SU-DHL-6 (cell line): Measurements from ENCODE around the gene TEX264.

Source experiments
- H2AFZ ChIP-seq: fragments of 200-600 bp; sonication (generic); 2 replicates; pipeline ENCODE4 v1.6.1; 2014; ENCODE audit warnings: low read depth, mild to moderate bottlenecking, moderate library complexity, mixed read lengths, antibody characterized with exemption, low read length; ENCODE audit not compliant: severe bottlenecking
- H3F3A ChIP-seq: fragments of 200-600 bp; shearing (Covaris generic); 2 replicates; pipeline ENCODE4 v1.6.0; 2016; ENCODE audit warnings: antibody characterized with exemption, mild to moderate bottlenecking; ENCODE audit not compliant: insufficient read depth
- H3K27ac ChIP-seq: fragments of 200-600 bp; sonication (generic); 2 replicates; pipeline ENCODE4 v1.5.1; 2016; ENCODE audit warnings: low read depth, mild to moderate bottlenecking, low read length, moderate library complexity, mixed read lengths
- H3K27me3 ChIP-seq: fragments of 200-600 bp; sonication (generic), shearing (Covaris generic); 2 replicates; pipeline ENCODE4 v1.6.0; 2014; ENCODE audit warnings: mild to moderate bottlenecking, low read length
- H3K36me3 ChIP-seq: fragments of 200-600 bp; sonication (generic); 2 replicates; pipeline ENCODE4 v1.6.1; 2014; ENCODE audit warnings: mild to moderate bottlenecking, low read length, mixed read lengths
- H3K4me2 ChIP-seq: fragments of 300-600, 200-600 bp; shearing (Covaris generic), sonication (generic); 2 replicates; pipeline ENCODE4 v1.6.0; 2014; ENCODE audit warnings: low read length, low read depth, mild to moderate bottlenecking; ENCODE audit not compliant: poor library complexity, severe bottlenecking
- H3K4me3 ChIP-seq: fragments of 200-600 bp; sonication (generic); 2 replicates; pipeline ENCODE4 v1.5.1; 2014; ENCODE audit warnings: antibody characterized with exemption, low read length, mild to moderate bottlenecking, mixed read lengths; ENCODE audit not compliant: insufficient read depth, poor library complexity, severe bottlenecking
- H3K79me2 ChIP-seq: fragments of 200-600 bp; sonication (generic); 2 replicates; pipeline ENCODE4 v1.6.1; 2014; ENCODE audit warnings: mild to moderate bottlenecking, low read length, moderate library complexity; ENCODE audit not compliant: insufficient read depth
- H3K9ac ChIP-seq: fragments of 200-600 bp; sonication (generic); 2 replicates; pipeline ENCODE4 v1.7.0; 2014; ENCODE audit warnings: mild to moderate bottlenecking, low read length
- H3K9me2 ChIP-seq: fragments of 200-600 bp; sonication (generic); replicated peaks from 2 replicates; pipeline ENCODE4 v1.6.1; 2014; ENCODE audit warnings: low read length; ENCODE audit not compliant: insufficient read depth
- H3K9me3 ChIP-seq: fragments of 200-600 bp; sonication (generic); 2 replicates; pipeline ENCODE4 v1.6.1; 2014; ENCODE audit warnings: low read length, mixed read lengths; ENCODE audit not compliant: insufficient read depth
- H4K20me1 ChIP-seq: fragments of 200-600 bp; sonication (generic); 2 replicates; pipeline ENCODE4 v1.6.1; 2014; ENCODE audit warnings: low read depth, mild to moderate bottlenecking, antibody characterized with exemption, low read length, moderate library complexity, mixed read lengths
- CTCF ChIP-seq: fragments of 200-600 bp; sonication (generic); IDR thresholded peaks from one replicate; pipeline ENCODE4 v1.5.1; 2017; ENCODE audit warnings: antibody characterized with exemption, mild to moderate bottlenecking, low read length, moderate library complexity; ENCODE audit not compliant: insufficient read depth, poor library complexity, severe bottlenecking
- EZH2phosphoT487 ChIP-seq: fragments of 200-600 bp; sonication (generic), shearing (Covaris generic); conservative IDR thresholded peaks from 2 replicates; pipeline ENCODE4 v1.6.1; 2018; ENCODE audit warnings: mild to moderate bottlenecking, antibody characterized with exemption, low read length, moderate library complexity, mixed read lengths

TEX264 gene

DNA sequence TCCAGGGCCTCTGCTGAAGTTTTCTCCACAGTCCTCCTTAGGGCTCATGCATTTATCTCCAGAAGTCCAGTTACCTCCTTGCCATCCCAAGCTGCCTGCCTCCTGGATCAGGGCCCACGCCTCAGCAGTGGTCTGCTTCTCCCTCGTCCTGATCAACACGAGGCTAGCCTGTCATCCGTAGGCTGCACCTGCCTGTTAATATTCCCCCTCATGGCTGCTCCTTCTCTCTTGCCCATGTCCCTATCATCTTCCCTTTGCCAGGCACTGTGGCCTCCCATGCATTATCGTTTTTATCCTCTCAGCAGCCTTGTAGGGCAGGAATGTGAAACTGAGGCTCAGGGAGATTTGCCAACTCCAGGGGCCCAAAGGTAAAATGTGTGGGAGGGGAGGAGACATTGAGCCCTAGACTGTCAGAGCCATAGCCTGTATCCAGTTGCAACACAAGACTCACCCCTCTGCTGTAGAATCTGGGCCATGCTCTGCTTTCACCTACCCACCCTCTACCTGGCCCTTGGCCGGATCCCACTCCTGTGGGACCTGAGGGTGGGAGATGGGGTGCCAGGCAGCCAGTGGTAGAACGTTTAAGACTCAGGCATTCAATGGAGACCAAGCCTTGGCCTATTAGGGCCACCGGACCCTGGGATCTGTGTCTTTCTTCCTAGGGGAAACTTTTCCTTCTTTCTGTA, 40.4 kb downstream of the TEX264 start:
- Histone ChIP-seq H3K27ac (no peak overlapping the region), H3K4me3 (no peak overlapping the region), H3K27me3 (no peaks in the 10 kb centered on the region), H3F3A (no peaks in the 10 kb centered on the region), H4K20me1 (no peaks in the 10 kb centered on the region), H3K79me2 (no peaks in the 10 kb centered on the region), H3K4me2 (no peak overlapping the region), H3K9ac (no peak overlapping the region), H2AFZ (no peak overlapping the region), H3K36me3 (no peaks in the 10 kb centered on the region), H3K9me2 (no peaks in the 10 kb centered on the region), H3K9me3 (no peaks in the 10 kb centered on the region)
- TF ChIP-seq EZH2phosphoT487 (no peak), CTCF (no peak)

DNA sequence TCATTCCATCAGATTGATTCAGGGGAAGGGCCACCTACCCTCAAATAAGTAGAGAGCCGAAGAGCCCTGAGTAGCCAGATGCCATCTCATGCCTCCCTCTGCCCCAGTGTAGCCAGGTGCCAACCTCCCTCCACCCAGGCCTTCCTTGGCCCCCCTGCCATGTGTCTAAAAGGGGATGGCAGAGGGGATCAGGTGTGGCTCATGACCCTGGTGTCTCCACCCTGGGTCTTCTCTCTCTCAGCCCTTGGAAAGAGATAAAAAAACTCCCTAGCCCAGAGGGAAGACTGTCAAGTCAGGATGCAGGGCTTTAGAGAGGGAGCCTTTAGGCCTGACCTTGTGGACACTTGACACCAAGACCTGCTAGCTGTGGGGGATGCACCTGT, 41.0 kb downstream of the TEX264 start:
- TF ChIP-seq CTCF (no peak), EZH2phosphoT487 (no peak)
- no peak overlapping the region for H3K4me2 ChIP-seq

GRCh38 chr3:51712511-51712931, 41.5 kb downstream of the TEX264 start:
- TF ChIP-seq EZH2phosphoT487 = no peak
- no peak for TF ChIP-seq CTCF
- no peaks in the 10 kb centered on the region for H3K9me3 ChIP-seq
- H3K4me2 ChIP-seq = no peak overlapping the region
- H2AFZ ChIP-seq = no peak overlapping the region
- no peaks in the 10 kb centered on the region for H3K9me2 ChIP-seq
- H3K79me2 ChIP-seq = no peaks in the 10 kb centered on the region
- no peaks in the 10 kb centered on the region for H3K36me3 ChIP-seq
- no peaks in the 10 kb centered on the region for H4K20me1 ChIP-seq
- no peak overlapping the region for H3K9ac ChIP-seq
- no peak overlapping the region for H3K4me3 ChIP-seq
- no peak overlapping the region for H3K27ac ChIP-seq
- no peaks in the 10 kb centered on the region for H3K27me3 ChIP-seq
- no peaks in the 10 kb centered on the region for H3F3A ChIP-seq

More for the DNA sequence above, 41.0 kb downstream of the TEX264 start:
- H3K9me3 ChIP-seq = no peaks in the 10 kb centered on the region
- H3K4me3 ChIP-seq = no peak overlapping the region
- no peak overlapping the region for H2AFZ ChIP-seq
- H3K36me3 ChIP-seq = no peaks in the 10 kb centered on the region
- H3K27me3 ChIP-seq = no peaks in the 10 kb centered on the region
- no peaks in the 10 kb centered on the region for H3F3A ChIP-seq
- no peaks in the 10 kb centered on the region for H3K79me2 ChIP-seq
- no peak overlapping the region for H3K27ac ChIP-seq
- H4K20me1 ChIP-seq = no peaks in the 10 kb centered on the region
- no peak overlapping the region for H3K9ac ChIP-seq
- H3K9me2 ChIP-seq = no peaks in the 10 kb centered on the region
